Fibroblast of skin of left biceps (primary cell): ENCODE results near the gene GHRL.

ENCODE experiments used
- DNase-seq, 2 experiments: peaks; one replicate each; pipeline ENCODE4 v3.0.0-alpha.2; 2013; ENCODE audit warnings: low read depth in 2 of 2

Gene GHRL

GRCh38 chr3:10244009-10244408, 48.7 kb downstream of the GHRL start:
- DNase-seq, result peak in 1 of 2 experiments; percentile 55

DNA sequence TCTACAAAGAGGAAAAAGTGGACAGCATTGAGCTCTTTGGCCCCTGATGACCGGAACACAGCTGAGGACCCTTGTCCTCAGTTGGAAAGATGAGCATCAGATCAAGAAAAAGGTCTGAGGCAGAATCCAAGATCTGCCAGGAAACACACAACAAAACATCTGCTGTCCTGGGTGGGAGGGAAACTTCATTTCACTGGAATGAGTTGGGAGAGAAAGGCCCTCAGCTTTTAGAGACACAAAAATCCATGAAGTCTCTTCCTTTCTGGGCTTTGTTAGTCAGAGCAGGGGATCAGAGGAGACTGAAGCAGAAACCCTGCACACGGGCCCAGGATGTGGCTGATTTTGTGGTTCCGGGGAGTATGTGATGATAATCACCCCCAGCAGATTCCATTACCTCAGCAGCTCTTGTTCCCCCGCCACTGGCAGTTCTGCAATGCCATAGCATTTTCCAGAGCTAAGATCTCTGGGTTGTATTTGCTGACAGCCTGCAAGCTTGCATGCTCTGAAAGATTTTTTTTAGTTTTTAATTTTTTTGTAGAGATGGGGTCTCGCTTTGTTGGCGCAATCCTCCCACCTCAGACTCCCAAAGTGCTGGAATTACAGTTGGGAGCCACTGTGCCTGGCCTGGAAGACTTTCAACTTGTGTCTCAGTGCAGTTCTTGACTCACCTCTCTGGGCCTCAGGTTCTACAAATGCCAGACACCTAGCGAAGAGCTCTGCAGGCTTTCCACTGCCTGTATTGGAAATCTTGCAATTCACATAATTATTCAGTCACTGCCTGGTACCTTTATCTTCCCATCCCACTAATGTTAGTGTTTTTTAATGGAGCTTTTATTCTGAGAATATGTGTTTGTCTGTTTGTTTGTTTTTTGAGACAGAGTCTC, 50.3 kb downstream of the GHRL start:
- peak; percentile 62 to 66 for DNase-seq

DNA sequence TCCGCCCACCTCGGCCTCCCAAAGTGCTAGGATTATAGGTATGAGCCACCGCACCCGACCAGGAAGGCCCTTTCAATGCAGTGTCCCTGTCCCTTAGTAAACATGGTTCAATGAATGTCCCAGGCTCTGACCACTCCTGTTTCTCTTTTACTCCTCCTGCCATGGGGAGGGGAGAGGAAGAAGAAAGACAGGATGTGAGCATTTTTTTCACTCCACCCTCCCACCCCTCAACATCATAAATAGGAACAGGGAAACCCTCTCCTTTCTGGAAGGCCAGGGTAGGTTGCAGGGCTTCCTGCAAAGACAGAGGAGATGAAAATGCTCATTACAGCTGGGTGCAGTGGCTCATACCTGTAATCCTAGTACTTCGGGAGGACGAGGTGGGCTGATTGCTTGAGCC, 51.9 kb downstream of the GHRL start:
- DNase-seq, result no peak

DNA sequence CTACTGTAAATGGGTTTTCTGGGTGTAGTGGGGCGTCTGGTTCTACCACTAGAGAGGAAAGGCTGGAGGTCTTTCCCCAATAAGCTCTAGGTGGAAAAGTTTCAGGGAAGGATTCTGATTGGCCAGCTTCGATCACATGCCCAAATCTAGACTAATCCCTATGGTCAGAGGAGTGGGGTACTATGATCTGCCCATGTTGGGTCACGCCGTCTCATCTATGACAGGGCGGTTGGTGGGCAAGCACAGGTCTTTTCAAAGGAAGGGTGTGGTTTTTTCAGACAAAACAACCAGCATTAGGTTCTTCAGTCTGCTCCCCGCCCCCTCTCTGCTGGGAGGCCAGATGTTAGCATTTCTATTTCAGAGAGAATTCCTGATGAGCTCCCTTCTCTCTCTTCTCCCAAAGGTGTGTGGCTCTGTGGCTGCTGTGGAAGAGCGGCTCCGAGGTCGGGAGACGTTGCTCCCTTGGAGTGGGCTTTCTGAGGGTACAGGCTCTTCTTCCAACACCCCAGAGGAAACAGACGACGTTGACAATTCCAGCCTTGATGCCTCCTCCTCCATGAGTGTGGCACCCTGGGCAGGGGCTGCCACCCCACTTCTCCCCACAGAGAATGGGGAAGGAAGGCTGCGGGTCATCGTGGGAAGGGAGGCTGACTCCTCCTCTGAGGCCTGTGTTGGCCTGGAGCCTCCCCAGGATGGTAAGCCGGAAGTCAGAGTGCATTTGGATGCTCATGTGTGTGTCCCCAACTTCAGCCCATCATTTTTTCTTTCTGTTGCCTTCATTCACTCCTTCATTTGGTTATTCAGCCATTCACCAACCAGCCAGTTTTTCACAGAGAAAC, 54.2 kb downstream of the GHRL start:
- DNase-seq, result no peak
